Right lobe of liver (tissue), 4 donors: ENCODE results near the gene CDK11A.
"Not testable (repeated sequence)": the region's sequence is repeated elsewhere in the genome, so short reads cannot be mapped to it uniquely, and the experiment has no call there.

ENCODE experiments used
- POLR2A ChIP-seq: fragments of 450-650 bp; IDR thresholded peaks from one replicate; pipeline ENCODE4 v1.6.1; 2017; ENCODE audit warnings: antibody characterized with exemption, mild to moderate bottlenecking
- TF ChIP-seq, protein P1 (sequence below), 4 donors: fragments of 200-600 bp in 3 of 4; fragments of 450-650 bp in 1 of 4; IDR thresholded peaks; one replicate each; pipeline versions ENCODE4 v1.5.1 to v1.8.0; 2016 to 2022; ENCODE audit warnings: antibody characterized with exemption in 4 of 4, mild to moderate bottlenecking in 2 of 4
- donor health status: DM: no; HTN: no; CAD: no.
- donor health status: DM: no; HTN: no; CAD: no.
- donor health status: DM: no; HTN: yes; CAD: no.

DNA sequence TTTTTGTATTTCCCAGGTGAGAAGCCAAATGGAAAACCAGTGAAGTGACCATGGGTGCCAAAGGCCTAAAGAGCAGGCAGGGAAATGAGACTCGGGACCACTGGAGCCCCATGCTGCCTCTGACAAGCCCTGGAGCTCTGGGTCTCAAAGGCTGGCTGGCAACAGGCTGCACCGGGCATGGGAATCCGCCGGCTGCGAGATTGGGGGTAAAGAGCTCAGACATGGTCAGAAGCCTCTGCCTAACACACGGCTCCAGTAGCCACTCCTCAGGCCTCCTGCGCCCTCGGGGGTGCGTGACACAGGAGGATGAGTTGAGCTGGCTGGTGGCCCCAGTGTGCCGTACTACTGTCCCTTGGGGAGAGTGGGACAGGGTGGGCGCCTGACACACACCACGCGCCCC lies 6.1 kb upstream of the CDK11A start:
- TF ChIP-seq, protein P1, sequence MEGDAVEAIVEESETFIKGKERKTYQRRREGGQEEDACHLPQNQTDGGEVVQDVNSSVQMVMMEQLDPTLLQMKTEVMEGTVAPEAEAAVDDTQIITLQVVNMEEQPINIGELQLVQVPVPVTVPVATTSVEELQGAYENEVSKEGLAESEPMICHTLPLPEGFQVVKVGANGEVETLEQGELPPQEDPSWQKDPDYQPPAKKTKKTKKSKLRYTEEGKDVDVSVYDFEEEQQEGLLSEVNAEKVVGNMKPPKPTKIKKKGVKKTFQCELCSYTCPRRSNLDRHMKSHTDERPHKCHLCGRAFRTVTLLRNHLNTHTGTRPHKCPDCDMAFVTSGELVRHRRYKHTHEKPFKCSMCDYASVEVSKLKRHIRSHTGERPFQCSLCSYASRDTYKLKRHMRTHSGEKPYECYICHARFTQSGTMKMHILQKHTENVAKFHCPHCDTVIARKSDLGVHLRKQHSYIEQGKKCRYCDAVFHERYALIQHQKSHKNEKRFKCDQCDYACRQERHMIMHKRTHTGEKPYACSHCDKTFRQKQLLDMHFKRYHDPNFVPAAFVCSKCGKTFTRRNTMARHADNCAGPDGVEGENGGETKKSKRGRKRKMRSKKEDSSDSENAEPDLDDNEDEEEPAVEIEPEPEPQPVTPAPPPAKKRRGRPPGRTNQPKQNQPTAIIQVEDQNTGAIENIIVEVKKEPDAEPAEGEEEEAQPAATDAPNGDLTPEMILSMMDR (IDR thresholded peaks at IDR 0.05) = not testable (repeated sequence)
- TF ChIP-seq POLR2A = not testable (repeated sequence)
